Nephron (organoid): ENCODE data around the gene TDP1.

Experiments used
- H3K27ac Mint-ChIP-seq, 3 experiments: 2 replicates each; pipeline ENCODE4 v1.8.0; 2020; ENCODE audit warnings: mixed read lengths in 3 of 3, mild to moderate bottlenecking in 2 of 3, moderate library complexity in 1 of 3
- H3K27me3 Mint-ChIP-seq: 2 replicates; pipeline ENCODE4 v1.8.0; 2021; ENCODE audit warnings: low read depth, mild to moderate bottlenecking, moderate library complexity, mixed read lengths
- H3K36me3 Mint-ChIP-seq: 2 replicates; pipeline ENCODE4 v1.8.0; 2020; ENCODE audit warnings: low read depth, mixed read lengths
- H3K4me1 Mint-ChIP-seq: 2 replicates; pipeline ENCODE4 v1.8.0; 2020; ENCODE audit warnings: mixed read lengths
- H3K4me3 Mint-ChIP-seq, 3 experiments: 2 replicates each; pipeline ENCODE4 v1.8.0; 2020; ENCODE audit warnings: mild to moderate bottlenecking in 3 of 3, mixed read lengths in 3 of 3, moderate library complexity in 2 of 3
- H3K9me3 Mint-ChIP-seq: 2 replicates; pipeline ENCODE4 v1.8.0; 2020; ENCODE audit warnings: mixed read lengths
- CTCF ChIP-seq, 3 experiments: fragments of 200-600 bp; sonication (generic); IDR thresholded peaks; one replicate each; pipeline ENCODE4 v1.5.0; 2021; ENCODE audit warnings: antibody characterized with exemption in 3 of 3; ENCODE audit not compliant: unreplicated experiment in 3 of 3

The TDP1 gene

GRCh38 chr14:89988787-89989186 lies 33.1 kb downstream of the TDP1 start:
- TF ChIP-seq CTCF (IDR thresholded peaks at IDR 0.05; ENCODE audit: unreplicated experiment in 3 of 3) = no peak
- Mint-ChIP-seq H3K9me3 (no peaks in the 10 kb centered on the region), H3K4me1 (peaks cover 7% of the 10 kb centered on the region), H3K4me3 (no peak overlapping the region), H3K27ac (no peak overlapping the region), H3K27me3 (no peaks in the 10 kb centered on the region), H3K36me3 (peaks cover 63% of the 10 kb centered on the region)

- no peak for TF ChIP-seq CTCF (IDR thresholded peaks at IDR 0.05; ENCODE audit: unreplicated experiment in 3 of 3)
- H3K36me3 Mint-ChIP-seq = peaks cover 62% of the 10 kb centered on the region
- H3K27me3 Mint-ChIP-seq = no peaks in the 10 kb centered on the region
- no peaks in the 10 kb centered on the region for H3K9me3 Mint-ChIP-seq
- H3K4me3 Mint-ChIP-seq = no peak overlapping the region
- H3K4me1 Mint-ChIP-seq = peaks cover 7% of the 10 kb centered on the region
- H3K27ac Mint-ChIP-seq = no peak overlapping the region
Observed at GRCh38 chr14:89990218-89990617, 34.5 kb downstream of the TDP1 start.

GRCh38 chr14:89990623-89991275 lies 35.0 kb downstream of the TDP1 start:
- H3K27ac Mint-ChIP-seq = no peak overlapping the region

GRCh38 chr14:89992273-89992672 lies 36.5 kb downstream of the TDP1 start:
- Mint-ChIP-seq H3K27me3 (no peaks in the 10 kb centered on the region), H3K27ac (no peak overlapping the region), H3K4me3 (no peak overlapping the region), H3K36me3 (peaks cover 69% of the 10 kb centered on the region), H3K9me3 (no peaks in the 10 kb centered on the region), H3K4me1 (peaks cover 7% of the 10 kb centered on the region)
- TF ChIP-seq CTCF (IDR thresholded peaks at IDR 0.05; ENCODE audit: unreplicated experiment in 3 of 3) = no peak

More at GRCh38 chr14:89990623-89991275, 35.0 kb downstream of the TDP1 start:
- Mint-ChIP-seq H3K9me3 (no peaks in the 10 kb centered on the region), H3K4me1 (peaks cover 7% of the 10 kb centered on the region), H3K4me3 (no peak overlapping the region), H3K27me3 (no peaks in the 10 kb centered on the region), H3K36me3 (peaks cover 65% of the 10 kb centered on the region)
- TF ChIP-seq CTCF (IDR thresholded peaks at IDR 0.05; ENCODE audit: unreplicated experiment in 3 of 3) = no peak

- Mint-ChIP-seq H3K36me3 (peaks cover 67% of the 10 kb centered on the region), H3K4me3 (no peak overlapping the region), H3K4me1 (no peaks in the 10 kb centered on the region), H3K27me3 (no peaks in the 10 kb centered on the region), H3K27ac (no peak overlapping the region), H3K9me3 (no peaks in the 10 kb centered on the region)
- TF ChIP-seq CTCF (IDR thresholded peaks at IDR 0.05; ENCODE audit: unreplicated experiment in 3 of 3) = no peak
Observed at GRCh38 chr14:89996963-89997362, 41.2 kb downstream of the TDP1 start.

GRCh38 chr14:90000935-90001334 lies 45.2 kb downstream of the TDP1 start:
- H3K9me3 Mint-ChIP-seq = no peaks in the 10 kb centered on the region
- H3K27me3 Mint-ChIP-seq = no peaks in the 10 kb centered on the region
- H3K27ac Mint-ChIP-seq = no peak overlapping the region
- H3K36me3 Mint-ChIP-seq = peaks cover 51% of the 10 kb centered on the region
- no peak for TF ChIP-seq CTCF (IDR thresholded peaks at IDR 0.05; ENCODE audit: unreplicated experiment in 3 of 3)
- H3K4me3 Mint-ChIP-seq = no peak overlapping the region
- H3K4me1 Mint-ChIP-seq = no peaks in the 10 kb centered on the region
